Measurements from ENCODE around the gene RBCK1.
"Not testable (repeated sequence)": the region's sequence is repeated elsewhere in the genome, so short reads cannot be mapped to it uniquely, and the experiment has no call there.

RBCK1 gene

DNA sequence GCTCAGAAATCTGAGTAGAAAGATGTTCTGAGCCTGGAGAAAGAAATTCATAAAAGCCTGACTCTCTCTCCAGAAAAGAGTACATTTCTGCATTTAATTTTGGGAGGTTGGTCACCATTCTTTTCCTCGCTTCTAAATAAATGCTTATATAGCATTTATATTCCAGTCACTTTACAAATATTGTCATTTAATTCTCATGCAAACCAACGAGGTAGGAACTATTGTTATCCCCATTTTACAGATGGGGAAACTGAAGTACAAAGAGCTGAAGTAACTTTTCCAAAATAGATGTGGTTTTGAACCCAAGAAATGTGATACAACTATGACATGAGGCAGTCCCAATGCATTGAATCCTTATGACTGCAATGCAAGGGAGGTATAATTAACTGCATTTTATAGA lies 32.0 kb upstream of the RBCK1 start:
- no peak for DNase-seq

DNA sequence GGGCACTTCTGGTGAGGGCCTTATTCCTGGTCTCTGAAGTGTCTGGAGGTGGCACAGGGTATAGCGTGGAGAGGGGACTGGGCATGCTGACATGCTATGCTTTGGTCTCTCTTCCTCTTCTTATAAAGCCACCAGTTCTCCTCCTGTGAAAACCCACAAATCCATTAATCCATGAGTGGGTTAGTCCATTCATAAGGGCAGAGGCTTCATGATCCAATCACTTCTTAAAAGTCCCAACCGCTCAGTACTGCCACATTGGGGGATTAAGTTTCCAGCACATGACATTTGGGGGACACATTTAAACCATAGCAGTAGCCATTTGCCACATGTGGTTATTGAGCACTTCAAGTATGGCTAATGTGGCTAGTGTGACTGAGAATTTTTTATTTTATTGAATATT lies 31.3 kb upstream of the RBCK1 start:
- DNase-seq: no peak

DNA sequence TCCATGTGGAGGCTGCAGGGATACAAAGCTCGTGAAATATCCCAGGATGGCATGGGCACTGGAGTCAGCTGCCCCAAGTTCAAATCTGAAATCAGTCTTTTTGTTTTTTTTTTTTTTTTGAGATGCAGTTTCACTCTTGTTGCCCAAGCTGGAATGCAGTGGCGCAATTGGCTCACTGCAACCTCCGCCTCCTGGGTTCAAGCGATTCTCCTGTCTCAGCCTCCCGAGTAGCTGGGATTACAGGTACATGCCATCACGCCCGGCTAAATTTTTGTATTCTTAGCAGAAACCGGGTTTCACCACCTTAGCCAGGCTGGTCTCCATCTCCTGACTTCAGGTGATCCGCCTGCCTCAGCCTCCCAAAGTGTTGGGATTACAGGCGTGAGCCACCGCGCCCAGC lies 30.5 kb upstream of the RBCK1 start:
- not testable (repeated sequence) for DNase-seq

DNA sequence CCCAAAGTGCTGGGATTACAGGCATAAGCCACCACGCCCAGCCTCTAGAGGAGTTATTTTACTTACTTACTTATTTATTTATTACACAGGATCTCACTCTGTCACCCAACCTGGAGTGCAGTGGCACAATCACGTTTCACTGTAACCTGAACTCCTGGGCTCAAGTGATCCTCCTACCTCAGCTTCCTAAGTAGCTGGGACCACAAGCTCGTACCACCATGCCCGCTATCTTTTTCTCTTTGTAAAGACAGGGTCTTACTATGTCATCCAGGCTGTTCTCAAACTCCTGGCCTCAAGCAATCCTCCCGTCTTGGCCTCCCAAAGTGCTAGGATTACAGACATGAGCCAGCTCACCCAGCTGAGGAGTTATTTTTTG lies 29.1 kb upstream of the RBCK1 start:
- no peak for DNase-seq

DNA sequence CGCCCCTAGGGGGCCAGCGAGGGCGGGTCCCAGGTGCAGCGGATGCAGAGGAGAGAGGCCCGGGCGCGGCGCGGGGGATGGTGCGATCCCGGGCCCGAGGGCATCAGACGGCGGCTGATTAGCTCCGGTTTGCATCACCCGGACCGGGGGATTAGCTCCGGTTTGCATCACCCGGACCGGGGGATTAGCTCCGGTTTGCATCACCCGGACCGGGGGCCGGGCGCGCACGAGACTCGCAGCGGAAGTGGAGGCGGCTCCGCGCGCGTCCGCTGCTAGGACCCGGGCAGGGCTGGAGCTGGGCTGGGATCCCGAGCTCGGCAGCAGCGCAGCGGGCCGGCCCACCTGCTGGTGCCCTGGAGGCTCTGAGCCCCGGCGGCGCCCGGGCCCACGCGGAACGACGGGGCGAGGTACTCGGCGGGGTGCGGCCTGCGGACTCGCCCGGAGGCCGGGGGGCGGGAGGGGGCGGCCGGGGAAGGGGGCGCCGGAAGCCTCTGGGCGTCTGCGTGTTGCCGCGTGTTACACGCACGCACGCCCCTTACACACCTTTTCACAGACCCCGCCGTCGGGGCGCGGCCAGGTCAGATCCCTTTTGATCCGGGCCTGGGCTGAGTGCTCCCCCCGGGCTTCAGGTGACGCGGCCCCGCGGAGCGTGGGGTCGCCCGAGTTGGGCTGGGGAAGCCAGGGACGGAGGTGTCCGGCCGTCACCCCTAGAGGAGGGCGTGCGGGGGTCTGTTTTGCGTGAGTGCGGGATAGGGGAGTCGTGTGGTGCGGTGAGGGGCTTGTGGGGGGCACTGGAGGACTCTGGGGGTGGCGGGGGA lies 27.1 kb upstream of the RBCK1 start:
- no peak for DNase-seq

DNA sequence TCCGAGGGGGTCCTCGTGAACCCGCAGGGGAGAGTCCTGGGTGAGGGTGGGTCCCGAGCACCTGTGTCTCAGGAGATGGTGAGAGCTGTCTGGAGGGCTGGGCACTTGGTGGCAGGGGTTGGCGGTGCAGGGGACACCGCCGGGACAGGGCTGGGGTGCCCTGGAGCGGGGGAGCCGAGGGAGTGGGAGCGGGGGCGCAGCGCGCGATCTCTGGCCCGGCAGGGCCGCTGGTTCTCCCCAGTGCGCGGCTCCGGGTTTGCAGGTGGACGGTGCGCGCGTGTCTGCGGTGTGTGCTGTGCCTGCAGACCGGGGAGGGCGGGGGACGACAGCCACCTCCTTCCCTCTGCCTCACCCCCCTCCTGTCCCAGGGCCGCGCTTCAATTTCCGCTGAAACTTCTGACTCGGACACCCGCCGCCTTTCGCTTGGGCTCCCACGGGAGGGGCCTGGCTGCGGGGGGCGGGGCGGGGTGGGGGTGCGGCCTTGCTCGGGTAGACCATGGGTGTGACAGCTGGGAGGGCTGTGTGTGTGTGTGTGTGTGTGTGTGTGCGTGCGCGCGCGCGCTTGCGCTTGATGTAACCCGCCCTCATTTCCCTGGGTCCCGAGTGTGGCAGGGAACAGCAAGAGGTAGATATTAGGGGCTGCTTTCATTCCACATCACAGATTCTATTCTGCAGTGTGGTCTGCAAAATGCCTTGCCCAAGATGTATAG lies 26.4 kb upstream of the RBCK1 start:
- no peak for DNase-seq

DNA sequence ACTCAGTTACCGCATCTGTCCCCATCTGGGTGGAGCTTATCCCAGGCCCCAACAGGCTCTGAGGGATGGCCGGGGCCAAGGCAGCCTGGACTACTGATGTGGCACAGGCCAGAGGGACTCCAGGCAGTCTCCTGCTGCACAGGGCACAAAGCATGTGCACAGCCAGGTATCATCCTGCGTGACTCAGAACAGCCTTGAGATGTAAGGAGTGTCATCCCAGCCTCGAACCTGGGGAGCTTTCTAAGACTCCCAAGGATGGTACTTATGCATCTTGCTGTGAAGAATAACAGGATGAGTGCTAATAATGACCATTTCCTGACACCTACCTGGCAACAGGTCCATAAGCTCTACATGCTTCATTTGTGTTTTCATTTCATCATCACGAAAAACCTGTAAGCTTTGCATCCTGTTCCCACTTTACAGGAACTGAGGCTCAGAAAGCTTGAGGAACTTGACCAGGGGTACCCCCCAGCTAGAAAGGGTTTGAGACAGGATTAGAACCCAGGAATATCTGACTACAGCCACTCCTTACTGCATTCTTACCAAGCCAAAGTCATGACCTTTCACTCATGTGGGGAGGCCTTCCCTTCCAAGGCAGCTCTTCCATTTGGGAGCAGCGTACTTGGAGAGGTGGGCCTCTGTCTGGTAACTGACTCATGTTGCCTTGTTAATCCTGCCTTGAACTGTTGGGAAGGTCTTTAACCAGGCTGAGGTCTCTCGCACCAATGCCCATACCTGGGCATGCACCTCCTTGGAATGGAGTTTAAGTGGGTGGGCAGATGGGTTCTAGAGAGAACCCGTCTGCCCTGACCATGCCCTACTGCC lies 25.6 kb upstream of the RBCK1 start:
- DNase-seq: no peak

DNA sequence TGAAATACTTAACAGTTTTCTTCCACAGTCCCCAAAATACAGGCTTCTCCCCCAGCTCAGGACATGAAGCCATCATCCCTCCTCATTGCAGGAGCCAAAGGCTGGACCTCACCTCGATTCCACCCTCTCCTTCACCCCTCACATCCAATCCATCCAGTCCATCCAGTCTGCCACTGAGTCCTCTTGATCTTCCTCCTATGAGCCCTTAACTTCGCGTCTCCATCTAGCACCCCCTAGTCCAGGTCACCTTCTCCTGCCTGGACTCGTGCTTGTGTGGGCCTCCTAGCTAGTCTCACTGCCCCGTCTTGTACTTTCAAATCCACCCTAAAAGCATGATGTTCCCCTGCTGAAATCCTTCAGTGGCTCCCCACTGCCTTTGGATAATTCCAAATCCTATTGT lies 24.2 kb upstream of the RBCK1 start:
- DNase-seq: no peak

DNA sequence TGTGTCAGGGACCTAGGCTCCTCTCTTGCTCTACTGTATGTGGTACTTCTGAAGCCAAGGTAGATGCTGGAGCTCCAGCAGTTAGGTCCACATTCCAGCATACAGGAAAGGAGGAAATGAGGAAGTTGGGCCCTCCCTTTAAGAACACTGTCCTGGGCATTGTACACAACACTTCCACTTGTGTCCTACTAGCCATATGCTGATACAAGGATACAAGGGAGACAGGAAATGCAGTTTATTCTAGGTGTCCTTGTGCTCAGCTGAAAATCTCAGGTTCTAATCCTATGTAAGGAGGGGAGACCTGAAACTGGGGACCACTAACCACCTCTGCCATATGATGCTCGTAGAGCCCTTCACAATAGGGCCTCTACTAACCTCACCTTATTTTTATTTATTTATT lies 23.4 kb upstream of the RBCK1 start:
- DNase-seq: no peak

DNA sequence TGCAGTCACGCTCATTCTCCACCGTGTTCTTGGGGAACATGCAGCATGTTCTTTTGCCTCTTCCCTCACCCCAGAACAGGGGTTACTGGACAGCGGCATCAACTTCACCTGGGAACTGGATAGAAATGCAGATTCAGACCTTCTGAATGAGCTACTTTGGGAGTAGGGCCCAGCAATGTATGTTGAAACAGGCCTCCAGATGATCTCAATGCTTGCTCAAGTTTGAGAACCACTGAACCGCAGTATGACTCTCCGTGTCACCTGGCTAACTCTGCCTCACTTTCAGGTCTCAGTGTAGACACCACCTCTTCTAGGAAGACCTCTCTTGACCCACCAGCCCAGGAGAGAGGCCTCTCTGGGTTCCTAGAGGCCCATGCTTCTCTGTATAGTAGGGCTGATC lies 22.7 kb upstream of the RBCK1 start:
- DNase-seq: no peak

DNA sequence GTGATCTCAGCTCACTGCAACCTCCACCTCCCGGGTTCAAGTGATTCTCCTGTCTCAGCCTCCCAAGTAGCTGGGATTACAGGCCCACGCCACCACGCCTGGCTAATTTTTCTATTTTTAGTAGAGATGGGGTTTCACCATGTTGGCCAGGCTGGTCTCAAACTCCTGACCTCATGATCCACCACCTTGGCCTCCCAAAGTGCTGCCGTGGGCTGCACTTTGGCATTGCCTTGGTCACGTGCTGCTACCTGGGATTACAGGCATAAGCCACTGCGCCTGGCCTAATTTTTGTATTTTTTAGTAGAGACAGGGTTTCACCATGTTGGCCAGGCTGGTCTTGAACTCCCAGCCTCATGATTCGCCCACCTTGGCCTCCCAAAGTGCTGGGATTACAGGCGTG lies 21.5 kb upstream of the RBCK1 start:
- DNase-seq: not testable (repeated sequence)

DNA sequence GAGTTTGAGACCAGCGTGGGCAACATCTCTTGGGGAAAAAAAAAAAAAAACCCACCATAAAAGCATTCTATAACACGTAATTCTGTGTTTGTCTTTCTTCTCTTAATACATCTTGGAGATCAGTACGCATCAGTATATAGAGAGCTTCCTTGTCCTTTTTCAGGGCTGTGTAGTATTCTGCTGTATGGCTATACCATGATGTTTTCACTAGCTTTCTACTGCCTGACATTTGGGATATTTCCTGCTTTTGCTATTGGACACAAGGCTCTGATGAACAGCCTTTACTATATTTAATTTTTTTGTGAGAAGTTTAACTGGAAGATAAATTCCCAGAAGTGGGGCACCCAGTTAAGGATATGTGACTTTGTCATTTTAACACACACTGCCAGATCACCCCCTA lies 20.6 kb upstream of the RBCK1 start:
- no peak for DNase-seq

DNA sequence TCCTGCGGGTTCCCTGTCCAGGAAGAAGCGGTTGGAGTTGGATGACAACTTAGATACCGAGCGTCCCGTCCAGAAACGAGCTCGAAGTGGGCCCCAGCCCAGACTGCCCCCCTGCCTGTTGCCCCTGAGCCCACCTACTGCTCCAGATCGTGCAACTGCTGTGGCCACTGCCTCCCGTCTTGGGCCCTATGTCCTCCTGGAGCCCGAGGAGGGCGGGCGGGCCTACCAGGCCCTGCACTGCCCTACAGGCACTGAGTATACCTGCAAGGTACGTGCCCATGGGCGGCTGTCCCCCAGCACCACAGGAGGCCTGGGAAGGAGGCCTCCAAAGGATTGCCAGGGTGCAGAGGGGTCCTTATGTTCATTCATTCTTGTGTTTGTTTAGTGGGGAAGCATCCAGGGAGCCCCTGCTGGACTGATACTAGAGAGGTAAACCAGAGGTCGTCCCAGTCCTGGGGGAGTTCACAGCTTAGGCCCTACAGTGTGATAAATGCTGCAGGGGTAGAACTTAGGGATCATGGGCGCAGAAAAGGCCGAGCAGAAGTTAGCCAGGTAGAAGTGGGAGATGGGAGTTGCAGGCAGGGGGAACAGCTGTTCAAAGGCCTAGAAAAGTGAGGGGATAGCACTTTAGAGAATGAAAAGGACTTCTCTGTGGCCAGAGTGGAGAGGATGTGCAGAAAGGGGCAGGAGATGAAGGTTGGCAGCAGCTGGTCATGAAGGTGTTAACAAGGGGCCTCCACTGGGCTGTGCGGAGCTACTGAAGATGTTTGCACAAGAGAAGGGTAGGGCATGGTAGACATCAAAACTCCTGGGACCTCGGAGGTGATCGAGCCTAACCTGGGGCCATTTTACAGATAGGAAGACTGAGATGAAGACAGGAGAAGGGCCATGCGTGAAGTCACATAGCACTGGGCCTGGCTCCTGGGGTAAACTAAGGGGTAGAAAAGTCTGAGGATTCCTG lies 19.8 kb upstream of the RBCK1 start:
- DNase-seq: no peak

DNA sequence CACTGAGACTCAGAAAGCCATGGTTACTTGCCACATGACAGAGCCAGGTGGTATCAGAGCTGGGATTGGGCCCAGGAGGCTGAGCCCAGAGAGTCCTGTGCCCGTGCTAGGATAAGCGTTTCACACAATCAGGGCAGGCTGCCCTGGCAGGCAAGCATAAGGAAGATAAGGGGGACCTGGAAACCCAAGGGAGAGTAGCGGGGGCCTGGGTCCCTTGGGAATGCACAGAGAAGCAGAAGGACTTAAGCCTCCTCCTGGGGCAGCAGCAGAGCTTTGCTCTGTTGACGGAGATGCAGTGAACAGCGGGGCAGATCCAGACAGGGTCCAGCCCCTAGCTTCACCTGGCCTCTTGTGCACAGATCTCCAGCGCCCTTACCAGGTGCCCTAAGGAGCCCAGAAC lies 18.9 kb upstream of the RBCK1 start:
- no peak for DNase-seq

DNA sequence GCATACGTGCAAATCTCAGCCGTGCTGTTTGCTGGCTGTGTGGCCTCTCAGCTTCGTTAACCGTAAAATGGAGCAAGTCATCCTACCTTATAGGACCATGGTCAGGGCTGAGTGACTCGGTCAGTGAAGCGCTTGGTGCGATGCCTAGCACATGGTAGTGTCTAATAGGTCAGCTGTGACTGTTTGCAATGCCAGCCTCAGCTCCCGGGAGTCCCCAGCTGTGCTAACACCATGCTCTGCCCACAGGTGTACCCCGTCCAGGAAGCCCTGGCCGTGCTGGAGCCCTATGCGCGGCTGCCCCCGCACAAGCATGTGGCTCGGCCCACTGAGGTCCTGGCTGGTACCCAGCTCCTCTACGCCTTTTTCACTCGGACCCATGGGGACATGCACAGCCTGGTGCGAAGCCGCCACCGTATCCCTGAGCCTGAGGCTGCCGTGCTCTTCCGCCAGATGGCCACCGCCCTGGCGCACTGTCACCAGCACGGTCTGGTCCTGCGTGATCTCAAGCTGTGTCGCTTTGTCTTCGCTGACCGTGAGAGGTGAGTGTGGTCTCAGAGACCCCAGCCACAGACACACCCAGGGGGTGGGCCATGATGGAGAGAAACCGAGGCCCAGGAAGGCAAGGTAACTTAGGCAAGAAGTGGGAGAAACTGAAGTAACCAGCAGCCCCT lies 16.9 kb upstream of the RBCK1 start:
- no peak for DNase-seq

DNA sequence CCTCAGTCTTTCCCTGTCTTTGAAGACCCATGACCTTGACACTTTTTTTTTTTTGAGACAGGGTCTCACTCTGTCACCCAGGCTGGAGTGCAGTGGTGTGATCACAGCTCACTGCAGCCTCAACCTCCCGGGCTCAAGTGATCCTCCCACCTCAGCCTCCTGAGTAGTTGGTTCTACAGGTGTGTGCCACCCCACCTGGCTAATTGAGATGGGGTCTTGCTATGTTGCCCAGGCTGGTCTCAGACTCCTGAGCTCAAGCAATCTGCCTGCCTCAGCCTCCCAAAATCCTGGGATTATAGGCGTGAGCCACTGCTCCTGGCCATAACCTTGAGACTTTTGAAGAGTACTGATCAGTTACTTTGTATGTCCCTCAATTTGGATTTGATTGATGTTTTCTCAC lies 14.8 kb upstream of the RBCK1 start:
- not testable (repeated sequence) for DNase-seq

DNA sequence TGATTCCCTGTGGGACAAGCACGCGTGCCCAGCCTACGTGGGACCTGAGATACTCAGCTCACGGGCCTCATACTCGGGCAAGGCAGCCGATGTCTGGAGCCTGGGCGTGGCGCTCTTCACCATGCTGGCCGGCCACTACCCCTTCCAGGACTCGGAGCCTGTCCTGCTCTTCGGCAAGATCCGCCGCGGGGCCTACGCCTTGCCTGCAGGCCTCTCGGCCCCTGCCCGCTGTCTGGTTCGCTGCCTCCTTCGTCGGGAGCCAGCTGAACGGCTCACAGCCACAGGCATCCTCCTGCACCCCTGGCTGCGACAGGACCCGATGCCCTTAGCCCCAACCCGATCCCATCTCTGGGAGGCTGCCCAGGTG lies 11.9 kb upstream of the RBCK1 start:
- DNase-seq: no peak

DNA sequence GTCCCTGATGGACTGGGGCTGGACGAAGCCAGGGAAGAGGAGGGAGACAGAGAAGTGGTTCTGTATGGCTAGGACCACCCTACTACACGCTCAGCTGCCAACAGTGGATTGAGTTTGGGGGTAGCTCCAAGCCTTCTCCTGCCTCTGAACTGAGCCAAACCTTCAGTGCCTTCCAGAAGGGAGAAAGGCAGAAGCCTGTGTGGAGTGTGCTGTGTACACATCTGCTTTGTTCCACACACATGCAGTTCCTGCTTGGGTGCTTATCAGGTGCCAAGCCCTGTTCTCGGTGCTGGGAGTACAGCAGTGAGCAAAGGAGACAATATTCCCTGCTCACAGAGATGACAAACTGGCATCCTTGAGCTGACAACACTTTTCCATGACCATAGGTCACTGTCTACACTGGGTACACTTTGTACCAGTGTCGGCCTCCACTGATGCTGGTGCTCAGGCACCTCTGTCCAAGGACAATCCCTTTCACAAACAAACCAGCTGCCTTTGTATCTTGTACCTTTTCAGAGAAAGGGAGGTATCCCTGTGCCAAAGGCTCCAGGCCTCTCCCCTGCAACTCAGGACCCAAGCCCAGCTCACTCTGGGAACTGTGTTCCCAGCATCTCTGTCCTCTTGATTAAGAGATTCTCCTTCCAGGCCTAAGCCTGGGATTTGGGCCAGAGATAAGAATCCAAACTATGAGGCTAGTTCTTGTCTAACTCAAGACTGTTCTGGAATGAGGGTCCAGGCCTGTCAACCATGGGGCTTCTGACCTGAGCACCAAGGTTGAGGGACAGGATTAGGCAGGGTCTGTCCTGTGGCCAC lies 11.3 kb upstream of the RBCK1 start:
- DNase-seq: no peak

DNA sequence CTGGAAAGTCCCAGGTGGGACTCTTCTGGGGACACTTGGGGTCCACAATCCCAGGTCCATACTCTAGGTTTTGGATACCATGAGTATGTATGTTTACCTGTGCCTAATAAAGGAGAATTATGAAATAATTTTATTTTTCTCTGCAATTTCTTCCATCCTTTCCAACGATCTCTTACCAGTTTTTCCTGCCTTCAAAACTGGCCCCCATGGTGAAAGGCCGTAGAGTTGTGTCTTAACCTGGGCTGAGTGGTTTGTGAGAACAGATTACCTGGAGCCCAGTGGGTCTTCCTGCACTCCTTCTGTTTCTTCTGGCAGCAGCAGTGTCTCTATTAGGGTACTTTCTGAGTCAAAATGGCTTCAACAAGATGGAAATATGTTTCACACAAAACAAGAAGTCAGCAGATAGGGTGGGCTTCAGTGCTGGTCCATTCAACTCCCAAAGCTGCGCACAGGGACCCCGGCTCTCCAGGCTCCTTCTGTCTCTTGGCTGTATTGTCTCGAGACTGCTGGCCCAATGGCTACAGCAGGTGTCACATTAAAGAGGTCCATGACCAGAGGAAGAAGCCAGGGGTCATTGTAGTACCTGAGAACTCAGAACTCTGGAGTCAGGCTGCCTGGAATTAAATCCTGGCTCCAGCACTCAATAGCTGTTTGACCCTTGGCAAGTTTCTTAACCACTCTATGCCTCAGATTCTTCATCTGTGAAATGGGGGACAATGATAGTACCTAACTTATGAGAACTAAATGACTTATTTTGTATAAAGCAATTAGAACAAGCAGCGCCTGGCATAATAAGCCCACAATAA lies 10.5 kb upstream of the RBCK1 start:
- no peak for DNase-seq

DNA sequence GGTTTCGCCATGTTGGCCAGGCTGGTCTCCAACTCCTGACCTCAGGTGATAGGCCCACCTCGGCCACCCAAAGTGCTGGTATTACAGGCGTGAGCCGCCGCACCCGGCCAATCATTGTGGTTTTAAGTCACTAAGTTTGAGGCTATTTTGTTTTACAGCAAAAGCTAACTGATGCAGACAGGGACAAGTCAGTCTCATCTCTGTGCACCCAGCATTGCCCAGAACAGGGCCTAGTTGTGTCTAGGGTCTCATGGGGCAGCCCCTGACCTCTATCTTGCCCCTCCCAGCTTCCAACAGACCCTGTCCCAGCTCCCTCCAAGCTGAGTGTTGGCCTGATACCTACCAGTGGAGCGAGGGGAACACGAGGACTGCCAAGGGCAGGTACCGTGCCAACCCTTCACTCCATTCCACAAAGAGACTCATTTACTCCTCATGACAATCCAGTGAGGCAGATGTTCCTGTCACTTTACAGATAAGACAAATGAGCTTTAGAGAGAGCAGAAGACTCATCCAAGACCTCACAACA lies 8.9 kb upstream of the RBCK1 start:
- no peak for DNase-seq

Measured in NCI-H1436 treated with DMSO at 0.1 percent for 48 hours (cell line).